Activated CD4-positive, alpha-beta memory T cell treated with anti-CD3 and anti-CD28 coated beads for 36 hours (primary cell): ENCODE data around the gene AP2B1. TPM values are rescaled to one million over a fixed set of nuclear protein-coding genes. Genes with fewer than 3 reads are reported as not detected.
"Not testable (repeated sequence)": the region's sequence is repeated elsewhere in the genome, so short reads cannot be mapped to it uniquely, and the experiment has no call there.

Experiments used
- CTCF ChIA-PET: fragments of 350-600 bp; sonication (Branson Sonifier 250); formaldehyde crosslinking; loops from one replicate; lab custom pipeline; 2021; ENCODE audit warnings: antibody characterized with exemption, inconsistent platforms; lab: Charles Lee
- POLR2A ChIA-PET: fragments of 350-600 bp; sonication (Branson Sonifier 250); formaldehyde crosslinking; loops from one replicate; lab custom pipeline; 2021; ENCODE audit warnings: antibody characterized with exemption; lab: Charles Lee
- DNase-seq: peaks from one replicate; pipeline ENCODE4 v3.0.0-alpha.2; 2020
- H3K27ac Mint-ChIP-seq: one replicate; pipeline ENCODE4 v1.8.0; 2021; ENCODE audit warnings: mixed read lengths
- H3K27me3 Mint-ChIP-seq: one replicate; pipeline ENCODE4 v1.8.0; 2021; ENCODE audit warnings: mixed read lengths
- H3K36me3 Mint-ChIP-seq: one replicate; pipeline ENCODE4 v1.8.0; 2021; ENCODE audit warnings: mixed read lengths
- H3K4me1 Mint-ChIP-seq: one replicate; pipeline ENCODE4 v1.8.0; 2021; ENCODE audit warnings: low read depth, mixed read lengths
- H3K4me3 Mint-ChIP-seq: one replicate; pipeline ENCODE4 v1.8.0; 2021; ENCODE audit warnings: mild to moderate bottlenecking, mixed read lengths
- H3K9me3 Mint-ChIP-seq: one replicate; pipeline ENCODE4 v1.8.0; 2021; ENCODE audit warnings: mixed read lengths
- intact Hi-C: fragments of 100-400 bp; cut with micrococcal nuclease; formaldehyde crosslinking; loops from one replicate; pipeline ENCODE4 v1.15.1; 2023
- total RNA-seq, 2 experiments: library from RNA; stranded (reverse); gene quantifications; one replicate each; pipeline ENCODE4 v1.2.3, GENCODE V29; 2021

The AP2B1 gene
- total RNA-seq, 2 experiments from 2014 or later = 187 to 192 TPM

DNA sequence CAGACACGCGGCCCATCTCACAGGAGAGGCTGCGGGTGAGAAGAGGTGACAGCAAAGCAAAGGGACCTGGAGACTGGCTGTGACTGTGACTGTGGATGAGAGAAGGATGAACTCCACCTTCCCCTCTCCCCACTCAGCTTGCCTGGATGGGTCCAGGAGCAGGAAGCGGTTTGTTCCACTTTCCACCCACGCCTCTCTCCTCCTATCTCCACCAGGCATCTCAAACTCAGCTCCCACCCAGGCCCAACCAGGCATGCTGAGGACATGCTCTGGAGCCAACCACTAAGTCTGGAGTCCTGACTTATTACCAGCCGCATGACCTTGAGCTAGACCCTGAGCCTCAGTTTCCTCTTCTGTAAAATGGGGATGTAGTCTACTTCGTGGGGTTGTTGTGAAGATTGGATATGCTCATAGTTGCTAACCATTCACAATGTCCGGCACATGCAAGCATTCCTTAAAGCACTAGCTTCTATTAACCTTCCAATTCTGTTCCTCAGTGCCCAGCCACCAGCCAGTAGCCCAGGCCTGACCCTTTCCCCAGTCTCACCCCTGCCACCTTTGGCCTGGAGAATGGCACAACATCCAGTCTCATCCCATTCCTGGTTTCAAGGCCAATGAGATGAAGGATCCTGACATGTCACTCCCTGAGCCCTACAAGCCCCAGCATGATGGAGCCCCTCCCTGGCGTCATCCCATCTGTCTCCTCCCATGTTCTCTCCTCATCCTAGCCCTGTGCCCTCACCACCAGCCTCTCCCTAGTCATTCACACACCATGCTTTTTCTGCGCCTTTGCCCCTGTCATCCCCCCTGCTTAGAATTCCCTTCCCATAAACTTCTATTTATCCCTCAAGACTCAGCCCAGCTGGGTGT, 163.6 kb downstream of the AP2B1 start:
- ChIA-PET CTCF (interaction anchor here (0.9 to 8.1 kb wide), 4 partner anchors 14 to 322 kb away, joined by 3 to 131 read pairs (median 22); no protein-coding TSS in a partner anchor), POLR2A (no interaction called here)
- peaks cover 5% of the 10 kb centered on the region for H3K4me1 Mint-ChIP-seq
- intact Hi-C loops = no loop called here
- no peaks in the 10 kb centered on the region for H3K9me3 Mint-ChIP-seq
- DNase-seq = no peak
- peaks cover 36% of the 10 kb centered on the region for H3K27me3 Mint-ChIP-seq
- no peak overlapping the region for H3K27ac Mint-ChIP-seq
- no peak overlapping the region for H3K4me3 Mint-ChIP-seq
- H3K36me3 Mint-ChIP-seq = no peaks in the 10 kb centered on the region

DNA sequence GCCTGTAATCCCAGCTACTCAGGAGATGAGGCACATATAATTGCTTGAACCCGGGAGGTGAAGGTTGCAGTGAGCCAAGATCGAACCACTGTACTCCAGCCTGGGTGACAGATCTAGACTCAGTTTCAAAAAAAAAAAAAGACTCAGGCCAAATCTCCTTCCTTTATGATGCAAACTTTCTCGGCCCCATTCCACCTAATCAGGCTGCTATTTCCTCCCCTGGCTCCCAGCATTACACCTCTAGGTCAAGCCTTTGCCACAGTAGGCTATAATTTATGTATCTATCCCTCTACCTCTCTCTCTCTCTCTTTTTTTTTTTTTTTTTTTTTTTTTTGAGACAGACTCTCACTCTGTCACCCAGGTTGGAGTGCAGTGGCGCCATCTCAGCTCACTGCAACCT, 164.4 kb downstream of the AP2B1 start:
- H3K27me3 Mint-ChIP-seq = peaks cover 36% of the 10 kb centered on the region
- H3K9me3 Mint-ChIP-seq, intact Hi-C loops, POLR2A ChIA-PET, H3K27ac Mint-ChIP-seq, H3K4me1 Mint-ChIP-seq, DNase-seq, H3K36me3 Mint-ChIP-seq, H3K4me3 Mint-ChIP-seq: not testable (repeated sequence)
- CTCF ChIA-PET = interaction anchor here (4.7 kb wide), 1 partner anchor 13 kb away, joined by 42 read pairs; no protein-coding TSS in a partner anchor

- Mint-ChIP-seq H3K9me3 (no peaks in the 10 kb centered on the region), H3K4me3 (no peak overlapping the region), H3K27ac (no peak overlapping the region), H3K4me1 (peaks cover 5% of the 10 kb centered on the region), H3K27me3 (peaks cover 36% of the 10 kb centered on the region), H3K36me3 (no peaks in the 10 kb centered on the region)
- DNase-seq = no peak
- POLR2A ChIA-PET = no interaction called here
- CTCF ChIA-PET = no interaction called here
- intact Hi-C loops = no loop called here
These were observed 165.3 kb downstream of the AP2B1 start for GRCh38 chr17:35752471-35752870.

DNA sequence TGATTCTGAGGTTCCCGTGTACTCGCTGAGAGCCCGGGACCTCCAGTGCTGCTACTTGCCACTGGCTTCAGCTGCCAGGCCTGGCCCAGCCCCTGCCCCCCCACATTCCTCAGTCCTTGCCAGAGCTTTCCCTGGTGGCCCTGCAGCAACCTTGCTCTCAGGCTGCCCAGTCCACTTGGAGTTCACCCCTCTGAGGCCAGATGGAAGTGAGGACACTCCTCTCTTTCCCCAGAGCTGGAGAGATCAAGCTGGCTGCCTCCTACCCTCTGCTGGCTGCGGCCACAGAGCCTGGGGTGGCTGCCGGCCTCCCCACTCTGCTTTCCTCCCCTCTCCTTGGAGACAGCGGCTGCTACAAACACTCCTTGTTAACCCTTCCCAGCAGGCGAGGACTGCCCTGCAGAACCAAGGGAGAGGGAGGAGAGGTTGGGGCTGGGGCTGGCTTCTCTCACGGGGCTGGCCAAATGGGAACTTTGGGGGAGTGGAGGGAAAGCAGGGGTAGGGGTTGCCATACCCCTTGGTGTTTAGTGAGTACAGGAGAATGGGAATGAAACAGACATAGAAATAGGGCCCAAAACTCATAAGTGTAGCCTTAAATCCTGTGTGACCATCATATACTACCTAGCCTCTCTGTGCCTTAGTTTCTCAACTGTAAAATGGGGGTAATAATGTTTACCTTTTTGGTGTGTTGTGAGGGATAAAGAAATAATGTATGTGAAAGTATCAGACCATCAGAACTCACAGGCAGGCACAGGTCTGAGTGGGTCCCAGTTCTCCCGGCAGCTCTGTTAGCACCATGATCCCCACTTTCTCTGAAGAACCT, 166.0 kb downstream of the AP2B1 start, which contains the start of gene GAS2L2:
TSS of gene GAS2L2 (minus strand) at position 295 of the 820 bp plus-strand sequence. CDS start 389 bp downstream, outside the sequence.
- H3K36me3 Mint-ChIP-seq = no peaks in the 10 kb centered on the region
- peaks cover 36% of the 10 kb centered on the region for H3K27me3 Mint-ChIP-seq
- no peaks in the 10 kb centered on the region for H3K9me3 Mint-ChIP-seq
- intact Hi-C loops = loop anchor here (1.0 kb wide), 1 partner anchor 8 kb away; no protein-coding TSS in a partner anchor
- no peak within 1 kb of the TSS for H3K27ac Mint-ChIP-seq
- ChIA-PET CTCF (no interaction called here), POLR2A (no interaction called here)
- DNase-seq = no peak
- no peak within 1 kb of the TSS for H3K4me3 Mint-ChIP-seq
- peaks cover 5% of the 10 kb centered on the region for H3K4me1 Mint-ChIP-seq

DNA sequence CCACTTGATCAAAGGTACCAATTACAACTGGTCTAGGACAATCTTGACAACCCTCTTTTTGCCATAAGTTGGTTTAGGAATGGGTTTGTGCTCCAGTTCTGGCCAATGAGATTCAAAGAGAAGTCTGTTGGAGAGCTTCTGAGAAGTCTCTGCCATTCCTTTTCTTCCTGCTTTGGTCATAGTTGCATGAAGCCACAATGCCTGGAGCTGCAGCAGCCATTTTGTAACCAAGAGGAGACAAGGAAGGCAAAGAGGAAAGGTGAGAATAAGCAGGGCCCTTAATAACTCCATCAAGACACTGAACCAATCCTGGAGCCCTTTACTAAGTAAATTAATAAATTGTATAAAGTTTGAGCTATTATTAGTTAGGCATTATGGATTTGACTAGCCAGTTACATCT, 170.1 kb downstream of the AP2B1 start:
- no peak overlapping the region for H3K4me3 Mint-ChIP-seq
- peaks cover 9% of the 10 kb centered on the region for H3K27me3 Mint-ChIP-seq
- no peaks in the 10 kb centered on the region for H3K36me3 Mint-ChIP-seq
- no peak overlapping the region for H3K27ac Mint-ChIP-seq
- intact Hi-C loops = no loop called here
- H3K4me1 Mint-ChIP-seq = no peaks in the 10 kb centered on the region
- ChIA-PET POLR2A (no interaction called here), CTCF (interaction anchor here (0.6 to 2.2 kb wide), 2 partner anchors 10 to 12 kb away, joined by 3 to 8 read pairs; no protein-coding TSS in a partner anchor)
- no peaks in the 10 kb centered on the region for H3K9me3 Mint-ChIP-seq
- DNase-seq = no peak

GRCh38 chr17:35760587-35760986, 173.5 kb downstream of the AP2B1 start, which contains the start of gene C17orf50:
Gene C17orf50 (plus strand): TSS chr17:35760887. CDS start chr17:35760942, 55 bp downstream.
- no peak for DNase-seq
- no peaks in the 10 kb centered on the region for H3K27me3 Mint-ChIP-seq
- peaks cover 9% of the 10 kb centered on the region for H3K4me1 Mint-ChIP-seq
- ChIA-PET CTCF (interaction anchor here (0.7 to 9.2 kb wide), 3 partner anchors 11 to 48 kb away, joined by 3 to 336 read pairs (median 4); partner anchors contain the start of gene TAF15), POLR2A (no interaction called here)
- H3K36me3 Mint-ChIP-seq = no peaks in the 10 kb centered on the region
- H3K27ac Mint-ChIP-seq = no peak within 1 kb of the TSS
- no peak within 1 kb of the TSS for H3K4me3 Mint-ChIP-seq
- intact Hi-C loops = no loop called here
- no peaks in the 10 kb centered on the region for H3K9me3 Mint-ChIP-seq

DNA sequence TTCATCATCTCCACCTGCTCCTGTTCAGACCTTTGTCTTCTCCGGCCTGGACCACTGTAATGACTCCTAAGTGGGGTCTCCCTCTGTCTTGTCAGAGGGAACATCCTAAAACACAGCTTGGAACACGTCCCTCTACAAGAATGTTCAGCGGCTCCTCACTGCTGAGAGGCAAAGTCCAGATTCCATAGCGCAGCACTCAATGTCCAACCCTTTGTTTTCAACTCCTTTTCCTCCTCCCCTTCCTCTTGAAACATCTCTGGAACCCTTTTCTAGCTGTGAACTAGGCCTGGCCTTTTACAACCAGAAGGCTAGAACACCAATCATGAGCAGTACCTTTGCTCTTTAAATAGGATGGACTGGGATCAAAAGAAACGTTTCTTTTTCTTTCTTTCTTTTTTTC, 174.5 kb downstream of the AP2B1 start:
- H3K9me3 Mint-ChIP-seq = no peaks in the 10 kb centered on the region
- no peak overlapping the region for H3K4me3 Mint-ChIP-seq
- intact Hi-C loops = loop anchor here (1.0 kb wide), 1 partner anchor 8 kb away; the partner anchor contains the start of gene GAS2L2
- ChIA-PET POLR2A (interaction anchor here (1.1 kb wide), 1 partner anchor 47 kb away, joined by 3 read pairs; the partner anchor contains the start of gene TAF15), CTCF (interaction anchor here (0.8 to 9.2 kb wide), 2 partner anchors 14 to 47 kb away, joined by 3 to 336 read pairs; partner anchors contain the start of gene TAF15)
- H3K4me1 Mint-ChIP-seq = peaks cover 9% of the 10 kb centered on the region
- DNase-seq = no peak
- H3K27ac Mint-ChIP-seq = no peak overlapping the region
- H3K27me3 Mint-ChIP-seq = no peaks in the 10 kb centered on the region
- H3K36me3 Mint-ChIP-seq = no peaks in the 10 kb centered on the region

GRCh38 chr17:35763767-35764122, 176.6 kb downstream of the AP2B1 start:
- H3K4me1 Mint-ChIP-seq = peaks cover 9% of the 10 kb centered on the region
- H3K27ac Mint-ChIP-seq = no peak overlapping the region
- intact Hi-C loops = loop anchor here (1.0 kb wide), 2 partner anchors 41 to 46 kb away; partner anchors contain the start of gene TAF15
- ChIA-PET POLR2A (interaction anchor here (0.6 to 2.2 kb wide), 2 partner anchors 45 to 701 kb away, joined by 4 to 30 read pairs; partner anchors contain the start of gene TAF15), CTCF (interaction anchor here (0.6 to 9.2 kb wide), 50 partner anchors 9 to 735 kb away, joined by 3 to 336 read pairs (median 5); partner anchors contain the start of genes MMP28, NLE1, PEX12 and RASL10B)
- H3K9me3 Mint-ChIP-seq = no peaks in the 10 kb centered on the region
- DNase-seq = no peak
- H3K4me3 Mint-ChIP-seq = peak overlapping the region; percentile 43
- no peaks in the 10 kb centered on the region for H3K27me3 Mint-ChIP-seq
- no peaks in the 10 kb centered on the region for H3K36me3 Mint-ChIP-seq

DNA sequence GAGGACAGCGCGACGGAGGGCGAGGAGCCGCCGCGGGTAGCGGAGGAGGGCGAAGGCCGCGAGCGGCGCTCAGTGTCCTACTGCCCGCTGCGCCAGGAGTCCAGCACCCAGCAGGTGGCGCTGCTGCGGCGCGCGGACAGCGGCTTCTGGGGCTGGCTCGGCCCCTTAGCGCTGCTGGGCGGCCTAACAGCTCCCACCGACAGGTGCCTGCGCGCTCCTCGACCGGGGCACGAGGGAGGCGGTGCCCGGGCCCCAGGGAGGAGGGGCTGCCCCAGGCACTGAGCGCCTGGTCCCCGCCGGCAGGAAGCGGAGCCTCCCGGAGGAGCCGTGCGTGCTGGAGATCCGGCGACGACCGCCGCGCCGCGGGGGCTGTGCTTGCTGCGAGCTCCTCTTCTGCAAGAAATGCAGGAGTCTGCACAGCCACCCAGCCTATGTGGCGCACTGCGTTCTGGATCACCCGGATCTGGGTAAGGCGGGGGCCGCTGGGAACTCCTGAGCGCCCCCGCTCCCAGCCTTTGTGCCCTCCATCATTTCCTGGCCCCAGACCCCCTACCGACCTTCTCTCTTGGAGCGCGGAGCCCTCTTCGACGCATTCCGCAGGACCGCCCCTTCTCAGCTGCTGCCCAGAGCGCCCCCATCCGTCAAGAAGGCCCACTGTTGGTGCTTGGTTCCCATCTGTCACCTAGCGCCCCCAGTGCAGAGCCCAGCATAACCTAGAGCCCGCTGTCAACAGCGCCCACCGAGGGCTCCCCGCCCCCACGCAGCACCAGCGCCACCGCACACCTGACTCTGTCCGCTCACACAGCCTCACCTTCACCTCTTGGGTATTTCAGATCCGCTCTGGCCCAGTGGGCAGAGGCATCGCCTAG, 177.2 kb downstream of the AP2B1 start:
- intact Hi-C loops = loop anchor here (1.0 kb wide), 2 partner anchors 40 to 45 kb away; partner anchors contain the start of gene TAF15
- Mint-ChIP-seq H3K4me3 (peak overlapping the region; percentile 81), H3K27ac (peak overlapping the region; percentile 46), H3K27me3 (no peaks in the 10 kb centered on the region), H3K9me3 (no peaks in the 10 kb centered on the region), H3K4me1 (peaks cover 9% of the 10 kb centered on the region), H3K36me3 (no peaks in the 10 kb centered on the region)
- ChIA-PET CTCF (interaction anchor here (0.6 to 9.2 kb wide), 55 partner anchors 9 to 718 kb away, joined by 3 to 336 read pairs (median 4); partner anchors contain the start of genes MMP28, NLE1, PEX12 and RASL10B), POLR2A (interaction anchor here (0.6 to 2.2 kb wide), 5 partner anchors 31 to 108 kb away, joined by 3 to 30 read pairs (median 3); partner anchors contain the start of genes MMP28 and TAF15)
- DNase-seq = peak; percentile 91

GRCh38 chr17:35765086-35765710, 178.1 kb downstream of the AP2B1 start:
- intact Hi-C loops = no loop called here
- POLR2A ChIA-PET = interaction anchor here (1.0 to 2.2 kb wide), 3 partner anchors 30 to 44 kb away, joined by 3 to 30 read pairs (median 7); partner anchors contain the start of genes MMP28 and TAF15

More at GRCh38 chr17:35765086-35765710, 178.1 kb downstream of the AP2B1 start:
- H3K27me3 Mint-ChIP-seq = no peaks in the 10 kb centered on the region
- no peaks in the 10 kb centered on the region for H3K9me3 Mint-ChIP-seq
- H3K4me3 Mint-ChIP-seq = peak overlapping the region; percentile 81
- no peaks in the 10 kb centered on the region for H3K36me3 Mint-ChIP-seq
- no peak for DNase-seq
- peaks cover 9% of the 10 kb centered on the region for H3K4me1 Mint-ChIP-seq
- CTCF ChIA-PET = interaction anchor here (0.9 to 9.2 kb wide), 18 partner anchors 9 to 717 kb away, joined by 3 to 336 read pairs (median 13); partner anchors contain the start of genes MMP28, PEX12, RASL10B and TAF15
- H3K27ac Mint-ChIP-seq = no peak overlapping the region
